ENCODE measurements around the gene CREB1. TPM values are rescaled to one million over a fixed set of nuclear protein-coding genes. Genes with fewer than 3 reads are reported as not detected.
"Not testable (repeated sequence)": the region's sequence is repeated elsewhere in the genome, so short reads cannot be mapped to it uniquely, and the experiment has no call there.

Gene CREB1
- total RNA-seq, 1 donor from 2014 or later: 127 TPM

GRCh38 chr2:207491086-207491485 lies 38.7 kb upstream of the CREB1 start:
- peaks cover 24% of the 10 kb centered on the region for H3K4me1 Mint-ChIP-seq
- H3K9me3 Mint-ChIP-seq: no peaks in the 10 kb centered on the region
- no peaks in the 10 kb centered on the region for H3K36me3 Mint-ChIP-seq (ENCODE audit: low read depth)
- H3K27me3 Mint-ChIP-seq: no peaks in the 10 kb centered on the region
- CTCF ChIA-PET: interaction anchor here (1.8 kb wide), 1 partner anchor 11 kb away, joined by 6 read pairs; no protein-coding TSS in a partner anchor
- POLR2A ChIA-PET: interaction anchor here (1.7 kb wide), 1 partner anchor 12 kb away, joined by 5 read pairs; no protein-coding TSS in a partner anchor
- ATAC-seq (ENCODE audit: low read depth): no peak
- TF ChIP-seq, protein P1, sequence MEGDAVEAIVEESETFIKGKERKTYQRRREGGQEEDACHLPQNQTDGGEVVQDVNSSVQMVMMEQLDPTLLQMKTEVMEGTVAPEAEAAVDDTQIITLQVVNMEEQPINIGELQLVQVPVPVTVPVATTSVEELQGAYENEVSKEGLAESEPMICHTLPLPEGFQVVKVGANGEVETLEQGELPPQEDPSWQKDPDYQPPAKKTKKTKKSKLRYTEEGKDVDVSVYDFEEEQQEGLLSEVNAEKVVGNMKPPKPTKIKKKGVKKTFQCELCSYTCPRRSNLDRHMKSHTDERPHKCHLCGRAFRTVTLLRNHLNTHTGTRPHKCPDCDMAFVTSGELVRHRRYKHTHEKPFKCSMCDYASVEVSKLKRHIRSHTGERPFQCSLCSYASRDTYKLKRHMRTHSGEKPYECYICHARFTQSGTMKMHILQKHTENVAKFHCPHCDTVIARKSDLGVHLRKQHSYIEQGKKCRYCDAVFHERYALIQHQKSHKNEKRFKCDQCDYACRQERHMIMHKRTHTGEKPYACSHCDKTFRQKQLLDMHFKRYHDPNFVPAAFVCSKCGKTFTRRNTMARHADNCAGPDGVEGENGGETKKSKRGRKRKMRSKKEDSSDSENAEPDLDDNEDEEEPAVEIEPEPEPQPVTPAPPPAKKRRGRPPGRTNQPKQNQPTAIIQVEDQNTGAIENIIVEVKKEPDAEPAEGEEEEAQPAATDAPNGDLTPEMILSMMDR (IDR thresholded peaks at IDR 0.05): no peak
- no peak overlapping the region for H3K4me3 Mint-ChIP-seq
- intact Hi-C loops (cut with micrococcal nuclease): no loop called here
- DNase-seq: no peak
- H3K27ac Mint-ChIP-seq: no peak overlapping the region

GRCh38 chr2:207491956-207492355 lies 37.8 kb upstream of the CREB1 start:
- Mint-ChIP-seq H3K36me3 (ENCODE audit: low read depth) (no peaks in the 10 kb centered on the region), H3K27ac (no peak overlapping the region), H3K4me3 (no peak overlapping the region), H3K4me1 (peaks cover 24% of the 10 kb centered on the region), H3K9me3 (no peaks in the 10 kb centered on the region), H3K27me3 (no peaks in the 10 kb centered on the region)
- DNase-seq (no peak), ATAC-seq (ENCODE audit: low read depth) (no peak)
- CTCF ChIA-PET: interaction anchor here (1.4 to 1.8 kb wide), 2 partner anchors 10 to 11 kb away, joined by 3 to 6 read pairs; no protein-coding TSS in a partner anchor
- TF ChIP-seq, protein P1 (IDR thresholded peaks at IDR 0.05): no peak
- POLR2A ChIA-PET: interaction anchor here (1.0 to 1.7 kb wide), 3 partner anchors 10 to 33 kb away, joined by 3 to 5 read pairs (median 4); no protein-coding TSS in a partner anchor
- intact Hi-C loops (cut with micrococcal nuclease): no loop called here

DNA sequence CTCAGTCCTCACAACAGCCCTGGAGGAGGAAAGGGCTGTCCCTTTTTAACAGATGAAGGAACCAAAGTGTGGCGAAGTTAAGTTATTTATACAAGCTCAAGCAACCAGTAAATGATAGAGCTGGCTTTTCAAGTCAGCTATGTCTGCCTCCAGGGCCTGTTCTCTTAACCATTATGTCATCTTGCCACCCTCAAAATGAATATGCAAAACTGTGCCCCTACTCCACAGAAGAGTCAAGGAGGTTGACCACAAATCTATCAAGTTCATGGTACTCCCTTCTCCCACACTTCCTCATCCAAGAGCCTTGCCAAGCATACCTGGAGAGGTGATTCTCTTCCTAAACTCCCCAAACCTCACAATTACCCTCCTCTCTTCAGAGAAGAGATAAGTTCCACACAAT lies 37.3 kb upstream of the CREB1 start:
- peaks cover 24% of the 10 kb centered on the region for H3K4me1 Mint-ChIP-seq
- no peaks in the 10 kb centered on the region for H3K36me3 Mint-ChIP-seq (ENCODE audit: low read depth)
- DNase-seq: no peak
- peak overlapping the region; percentile 76 for H3K27ac Mint-ChIP-seq
- no peak overlapping the region for H3K4me3 Mint-ChIP-seq
- ChIA-PET CTCF (interaction anchor here (1.4 to 1.8 kb wide), 2 partner anchors 9 to 10 kb away, joined by 3 to 6 read pairs; no protein-coding TSS in a partner anchor), POLR2A (interaction anchor here (0.8 to 1.7 kb wide), 4 partner anchors 10 to 33 kb away, joined by 3 to 5 read pairs (median 4); no protein-coding TSS in a partner anchor)
- no peaks in the 10 kb centered on the region for H3K27me3 Mint-ChIP-seq
- intact Hi-C loops (cut with micrococcal nuclease): no loop called here
- TF ChIP-seq, protein P1 (IDR thresholded peaks at IDR 0.05): no peak
- ATAC-seq (ENCODE audit: low read depth): no peak
- no peaks in the 10 kb centered on the region for H3K9me3 Mint-ChIP-seq

GRCh38 chr2:207494137-207494536 lies 35.6 kb upstream of the CREB1 start:
- POLR2A ChIA-PET: interaction anchor here (1.0 kb wide), 1 partner anchor 36 kb away, joined by 5 read pairs; the partner anchor contains the start of gene CREB1
- Mint-ChIP-seq H3K36me3 (ENCODE audit: low read depth) (no peaks in the 10 kb centered on the region), H3K27me3 (no peaks in the 10 kb centered on the region), H3K4me3 (no peak overlapping the region), H3K27ac (no peak overlapping the region), H3K9me3 (no peaks in the 10 kb centered on the region), H3K4me1 (peaks cover 31% of the 10 kb centered on the region)
- DNase-seq (no peak), ATAC-seq (ENCODE audit: low read depth) (no peak)
- TF ChIP-seq, protein P1 (IDR thresholded peaks at IDR 0.05): no peak
- intact Hi-C loops (cut with micrococcal nuclease): no loop called here
- CTCF ChIA-PET: no interaction called here

- H3K27me3 Mint-ChIP-seq; CTCF ChIA-PET; H3K27ac Mint-ChIP-seq; H3K4me3 Mint-ChIP-seq; POLR2A ChIA-PET; H3K9me3 Mint-ChIP-seq; DNase-seq; ATAC-seq (ENCODE audit: low read depth); intact Hi-C loops (cut with micrococcal nuclease); H3K36me3 Mint-ChIP-seq (ENCODE audit: low read depth): not testable (repeated sequence)
- H3K4me1 Mint-ChIP-seq: peaks cover 53% of the 10 kb centered on the region
Observed at GRCh38 chr2:207496936-207497335, 32.8 kb upstream of the CREB1 start.
